ENCODE data around the gene IQSEC1.

Gene IQSEC1

DNA sequence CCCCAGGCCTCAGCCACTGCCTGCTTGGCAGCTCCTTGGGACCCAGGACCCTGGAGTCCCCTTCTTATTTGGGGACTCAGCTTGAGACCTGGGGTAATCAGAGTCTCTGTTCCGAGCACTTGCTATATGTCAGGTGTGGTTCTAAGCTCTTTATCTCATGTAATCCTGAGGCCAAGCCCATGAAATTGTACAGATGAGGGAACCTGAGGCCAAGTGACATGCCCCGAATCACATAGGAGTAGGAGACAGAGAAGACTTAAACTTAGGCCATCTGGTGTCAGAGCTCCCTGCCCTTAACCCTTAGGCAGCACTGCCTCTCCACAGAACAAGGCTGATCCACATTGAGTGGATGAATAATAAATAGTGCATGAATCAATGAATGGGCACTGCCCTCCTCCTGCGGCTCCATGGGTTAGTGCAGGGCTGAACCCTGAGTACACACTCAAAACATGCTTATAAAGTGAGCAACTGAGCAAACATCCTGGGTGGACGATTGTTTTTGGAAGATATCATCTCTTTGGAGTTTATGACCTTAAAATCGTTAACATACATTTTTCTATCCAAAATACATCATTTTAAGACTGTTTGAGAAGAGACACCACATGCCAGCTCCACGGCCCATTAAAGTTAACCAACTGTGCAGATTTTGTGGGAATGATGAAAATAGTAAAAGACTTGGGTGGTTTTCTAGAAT lies 33.2 kb upstream of the IQSEC1 start:
- no peaks in the 10 kb centered on the region for H3K36me3 ChIP-seq (ENCODE audit: control insufficient read depth, insufficient read depth, low read length)
- H3K4me3 ChIP-seq (ENCODE audit: extremely low read depth, insufficient read depth, low read length, poor library complexity, severe bottlenecking) = no peak overlapping the region
- no peaks in the 10 kb centered on the region for H3K9me3 ChIP-seq (ENCODE audit: control insufficient read depth, low read length)
- no peak overlapping the region for H3K27ac ChIP-seq (ENCODE audit: low read depth, low read length, severe bottlenecking)
- WGBS, 2 experiments (ENCODE audit: insufficient coverage in 2 of 2) = 100% methylated on average over 2 to 4 of the region's 6 CpGs
- peaks cover 13% of the 10 kb centered on the region for H3K4me1 ChIP-seq (ENCODE audit: control insufficient read depth, insufficient read depth, low read length, poor library complexity, severe bottlenecking)

DNA sequence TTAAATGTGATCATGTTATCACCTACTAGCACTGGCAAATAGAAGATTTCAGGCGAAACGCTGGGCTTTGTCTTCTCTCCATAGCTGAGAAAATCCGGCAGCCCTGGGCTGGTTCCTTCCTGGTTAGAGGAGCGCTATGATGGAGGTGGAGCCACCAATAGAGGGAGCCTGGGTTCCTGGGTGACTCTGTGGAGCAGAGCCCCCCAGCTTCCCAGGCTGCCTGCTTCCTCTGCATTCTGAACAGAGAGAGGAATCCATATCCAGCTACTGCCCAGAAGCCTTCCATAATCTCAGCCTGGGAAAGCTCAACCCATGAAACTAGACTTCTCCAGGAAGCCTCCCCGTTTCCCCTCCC lies 32.6 kb upstream of the IQSEC1 start:
- H3K4me3 ChIP-seq (ENCODE audit: extremely low read depth, insufficient read depth, low read length, poor library complexity, severe bottlenecking) = no peak overlapping the region
- WGBS, 2 experiments (ENCODE audit: insufficient coverage in 2 of 2) = 83 to 88% methylated on average over 4 to 5 of the region's 5 CpGs
- H3K36me3 ChIP-seq (ENCODE audit: control insufficient read depth, insufficient read depth, low read length) = no peaks in the 10 kb centered on the region
- peaks cover 7% of the 10 kb centered on the region for H3K4me1 ChIP-seq (ENCODE audit: control insufficient read depth, insufficient read depth, low read length, poor library complexity, severe bottlenecking)
- H3K27ac ChIP-seq (ENCODE audit: low read depth, low read length, severe bottlenecking) = no peak overlapping the region
- no peaks in the 10 kb centered on the region for H3K9me3 ChIP-seq (ENCODE audit: control insufficient read depth, low read length)

DNA sequence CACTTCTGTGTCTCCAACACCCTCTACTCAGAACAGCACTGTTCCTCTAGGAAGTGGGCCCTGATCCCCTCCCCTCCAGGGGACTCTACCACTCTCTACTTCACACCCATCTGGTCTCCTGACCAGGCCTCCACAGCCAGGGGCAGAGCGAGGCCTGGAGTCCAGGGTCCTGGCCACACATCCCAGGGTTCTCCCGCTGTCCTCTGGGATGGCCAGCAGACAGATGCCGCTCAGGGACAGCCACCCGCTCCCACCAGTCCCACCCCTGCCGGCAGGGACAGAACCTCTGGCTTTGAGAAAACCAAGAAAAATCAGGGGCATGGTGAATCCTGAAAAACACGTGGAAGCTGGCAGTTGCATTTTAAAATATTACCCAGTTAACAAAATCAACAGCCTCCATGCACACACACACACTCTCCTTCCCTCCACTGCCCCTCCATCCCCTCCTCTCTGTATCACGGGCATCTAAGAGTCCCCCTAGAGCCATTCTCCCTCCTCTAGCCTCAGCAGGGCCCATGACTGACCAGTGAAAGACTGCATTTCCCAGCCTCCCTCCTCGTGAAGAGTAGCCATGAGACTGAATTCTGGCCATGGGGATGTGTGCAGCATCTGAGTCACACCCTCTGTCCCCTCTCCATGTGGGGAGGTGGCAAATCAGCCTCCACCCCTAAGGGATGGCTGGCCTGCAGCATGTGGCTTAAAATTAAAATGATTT lies 32.1 kb upstream of the IQSEC1 start:
- Histone ChIP-seq H3K9me3 (ENCODE audit: control insufficient read depth, low read length) (no peaks in the 10 kb centered on the region), H3K27ac (ENCODE audit: low read depth, low read length, severe bottlenecking) (no peak overlapping the region), H3K4me3 (ENCODE audit: extremely low read depth, insufficient read depth, low read length, poor library complexity, severe bottlenecking) (no peak overlapping the region), H3K36me3 (ENCODE audit: control insufficient read depth, insufficient read depth, low read length) (no peaks in the 10 kb centered on the region), H3K4me1 (ENCODE audit: control insufficient read depth, insufficient read depth, low read length, poor library complexity, severe bottlenecking) (peaks cover 2% of the 10 kb centered on the region)
- WGBS, 2 experiments (ENCODE audit: insufficient coverage in 2 of 2) = 87 to 92% methylated on average over 6 to 8 of the region's 8 CpGs

DNA sequence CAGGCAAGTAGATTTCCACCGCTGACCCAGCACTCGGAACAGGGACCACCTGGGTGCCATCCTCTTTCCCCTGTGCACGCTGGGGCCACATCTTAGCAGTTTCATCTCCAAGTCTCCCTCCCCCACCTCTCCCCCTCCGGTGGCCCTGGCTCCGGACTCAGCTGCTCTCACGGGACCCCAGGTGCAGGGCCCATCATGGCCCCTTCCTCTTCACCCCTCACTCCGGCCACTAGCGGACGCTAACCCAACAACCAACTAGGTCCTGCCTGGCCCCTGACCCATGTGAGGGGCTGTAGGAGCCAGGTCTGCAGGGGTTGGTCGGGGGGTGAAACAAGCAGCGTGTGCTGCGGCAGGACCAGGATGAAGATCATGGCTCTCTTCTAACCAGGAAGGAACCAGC lies 31.3 kb upstream of the IQSEC1 start:
- WGBS, 2 experiments (ENCODE audit: insufficient coverage in 2 of 2) = 85 to 96% methylated on average over 9 of the region's 12 CpGs
- Histone ChIP-seq H3K36me3 (ENCODE audit: control insufficient read depth, insufficient read depth, low read length) (no peaks in the 10 kb centered on the region), H3K27ac (ENCODE audit: low read depth, low read length, severe bottlenecking) (no peak overlapping the region), H3K9me3 (ENCODE audit: control insufficient read depth, low read length) (no peaks in the 10 kb centered on the region), H3K4me1 (ENCODE audit: control insufficient read depth, insufficient read depth, low read length, poor library complexity, severe bottlenecking) (no peaks in the 10 kb centered on the region), H3K4me3 (ENCODE audit: extremely low read depth, insufficient read depth, low read length, poor library complexity, severe bottlenecking) (no peak overlapping the region)

DNA sequence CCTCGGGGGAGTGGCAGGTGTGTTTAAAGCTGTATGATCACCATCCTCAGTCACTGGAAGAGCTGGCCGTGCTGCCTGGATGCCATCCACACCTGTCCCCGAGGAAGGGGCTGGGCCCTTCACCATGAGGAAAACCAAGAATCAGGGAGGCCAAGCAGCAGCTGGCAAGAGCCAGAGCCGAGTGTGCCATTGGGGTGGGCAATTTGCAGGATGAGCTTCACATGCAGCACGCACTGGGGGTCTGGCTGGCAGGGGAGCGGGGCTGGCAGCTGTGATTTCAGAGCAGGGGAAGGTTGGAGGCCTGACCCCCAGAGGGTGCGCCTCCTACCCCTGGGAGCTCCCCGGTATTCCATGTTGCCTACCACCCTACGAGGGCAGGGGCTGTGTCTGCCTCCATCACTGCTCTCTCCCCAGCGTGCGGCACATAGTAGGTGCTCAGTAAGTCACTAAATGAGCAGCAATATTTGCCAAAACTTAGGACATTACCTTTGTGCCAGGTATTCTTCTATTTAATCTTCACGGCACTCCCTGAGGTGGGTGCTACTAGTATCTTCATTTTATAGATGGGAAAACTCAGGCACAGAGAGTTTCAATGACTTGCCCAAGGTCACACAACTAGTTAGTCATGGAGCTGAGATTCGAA lies 30.3 kb upstream of the IQSEC1 start:
- 93% methylated on average over 11 to 12 of the region's 13 CpGs for WGBS, 2 experiments (ENCODE audit: insufficient coverage in 2 of 2)
- no peak overlapping the region for H3K4me3 ChIP-seq (ENCODE audit: extremely low read depth, insufficient read depth, low read length, poor library complexity, severe bottlenecking)
- H3K27ac ChIP-seq (ENCODE audit: low read depth, low read length, severe bottlenecking) = no peak overlapping the region

DNA sequence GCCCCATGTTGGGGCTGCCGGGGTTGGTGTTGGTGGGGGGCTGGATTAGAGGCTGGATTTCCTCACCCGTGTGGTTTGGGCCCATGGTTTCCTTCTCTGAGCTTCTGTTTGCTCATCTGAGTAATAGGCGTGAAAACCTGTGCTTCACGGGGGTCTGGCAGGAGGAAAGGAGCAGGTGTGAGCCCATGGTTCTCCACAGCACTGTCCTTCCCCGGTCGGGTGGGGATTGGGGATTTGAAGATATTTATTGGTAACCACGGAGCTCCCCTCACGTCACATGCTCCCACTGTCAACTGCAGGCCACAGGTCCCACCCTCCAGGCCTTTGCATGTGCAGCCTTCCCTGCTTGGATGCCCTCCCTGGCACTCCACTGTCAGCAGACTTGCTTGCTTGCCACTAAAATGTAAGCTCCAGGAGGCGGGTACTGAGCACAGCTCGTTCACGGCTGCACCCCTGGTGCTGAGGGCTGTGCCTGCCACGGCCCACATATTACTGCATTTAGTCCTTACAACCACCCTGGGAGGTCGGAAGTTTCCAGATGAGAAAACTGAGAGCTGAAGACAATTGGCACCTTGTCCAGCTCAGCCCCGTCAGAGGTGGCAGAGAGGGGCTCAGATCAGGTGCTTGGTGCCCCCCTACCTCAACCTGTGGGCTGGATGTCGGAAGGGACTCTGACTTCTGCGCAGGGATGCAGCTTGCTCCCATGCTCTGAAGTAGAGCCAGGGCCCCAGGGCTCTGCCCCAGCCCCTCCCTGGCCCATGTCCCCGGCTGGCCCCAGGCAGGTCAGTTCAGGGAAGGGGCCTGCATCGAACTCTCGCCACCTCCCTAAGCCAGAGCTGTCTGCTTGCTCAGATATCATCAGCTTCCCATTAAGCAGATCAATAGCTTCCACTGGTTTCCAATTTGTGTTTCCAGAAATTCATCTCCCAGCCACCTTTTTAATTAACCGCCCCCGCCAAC lies 29.4 kb upstream of the IQSEC1 start:
- no peaks in the 10 kb centered on the region for H3K9me3 ChIP-seq (ENCODE audit: control insufficient read depth, low read length)
- H3K27ac ChIP-seq (ENCODE audit: low read depth, low read length, severe bottlenecking) = no peak overlapping the region
- no peaks in the 10 kb centered on the region for H3K36me3 ChIP-seq (ENCODE audit: control insufficient read depth, insufficient read depth, low read length)
- 91% methylated on average over 11 to 15 of the region's 21 CpGs for WGBS, 2 experiments (ENCODE audit: insufficient coverage in 2 of 2)
- H3K4me1 ChIP-seq (ENCODE audit: control insufficient read depth, insufficient read depth, low read length, poor library complexity, severe bottlenecking) = no peaks in the 10 kb centered on the region
- H3K4me3 ChIP-seq (ENCODE audit: extremely low read depth, insufficient read depth, low read length, poor library complexity, severe bottlenecking) = no peak overlapping the region

More for the DNA sequence above, 30.3 kb upstream of the IQSEC1 start:
- Histone ChIP-seq H3K9me3 (ENCODE audit: control insufficient read depth, low read length) (no peaks in the 10 kb centered on the region), H3K4me1 (ENCODE audit: control insufficient read depth, insufficient read depth, low read length, poor library complexity, severe bottlenecking) (no peaks in the 10 kb centered on the region), H3K36me3 (ENCODE audit: control insufficient read depth, insufficient read depth, low read length) (no peaks in the 10 kb centered on the region)

DNA sequence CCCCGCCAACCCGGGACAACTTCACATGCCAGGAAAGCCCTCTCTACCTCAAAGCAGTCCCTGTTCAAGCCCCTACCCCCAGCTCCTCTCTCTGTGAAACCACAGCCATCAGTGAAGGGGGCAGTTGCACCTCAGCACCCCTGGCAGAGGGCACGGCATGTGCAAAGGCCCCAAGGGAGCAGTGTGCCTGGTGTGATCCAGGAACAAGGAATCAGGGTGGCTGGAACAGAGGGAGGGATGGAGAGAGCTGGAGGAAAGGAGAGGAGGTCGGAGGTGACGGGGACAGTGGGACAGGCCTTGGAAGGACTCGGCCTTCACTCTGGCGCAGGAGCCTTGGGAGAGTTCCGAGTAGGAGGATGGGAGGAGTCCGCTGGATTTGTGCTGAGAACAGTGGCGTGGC lies 26.5 kb upstream of the IQSEC1 start:
- WGBS, 2 experiments (ENCODE audit: insufficient coverage in 2 of 2) = 87 to 97% methylated on average over 5 to 10 of the region's 10 CpGs
- Histone ChIP-seq H3K27ac (ENCODE audit: low read depth, low read length, severe bottlenecking) (no peak overlapping the region), H3K4me1 (ENCODE audit: control insufficient read depth, insufficient read depth, low read length, poor library complexity, severe bottlenecking) (no peaks in the 10 kb centered on the region), H3K4me3 (ENCODE audit: extremely low read depth, insufficient read depth, low read length, poor library complexity, severe bottlenecking) (no peak overlapping the region), H3K36me3 (ENCODE audit: control insufficient read depth, insufficient read depth, low read length) (no peaks in the 10 kb centered on the region), H3K9me3 (ENCODE audit: control insufficient read depth, low read length) (no peaks in the 10 kb centered on the region)

DNA sequence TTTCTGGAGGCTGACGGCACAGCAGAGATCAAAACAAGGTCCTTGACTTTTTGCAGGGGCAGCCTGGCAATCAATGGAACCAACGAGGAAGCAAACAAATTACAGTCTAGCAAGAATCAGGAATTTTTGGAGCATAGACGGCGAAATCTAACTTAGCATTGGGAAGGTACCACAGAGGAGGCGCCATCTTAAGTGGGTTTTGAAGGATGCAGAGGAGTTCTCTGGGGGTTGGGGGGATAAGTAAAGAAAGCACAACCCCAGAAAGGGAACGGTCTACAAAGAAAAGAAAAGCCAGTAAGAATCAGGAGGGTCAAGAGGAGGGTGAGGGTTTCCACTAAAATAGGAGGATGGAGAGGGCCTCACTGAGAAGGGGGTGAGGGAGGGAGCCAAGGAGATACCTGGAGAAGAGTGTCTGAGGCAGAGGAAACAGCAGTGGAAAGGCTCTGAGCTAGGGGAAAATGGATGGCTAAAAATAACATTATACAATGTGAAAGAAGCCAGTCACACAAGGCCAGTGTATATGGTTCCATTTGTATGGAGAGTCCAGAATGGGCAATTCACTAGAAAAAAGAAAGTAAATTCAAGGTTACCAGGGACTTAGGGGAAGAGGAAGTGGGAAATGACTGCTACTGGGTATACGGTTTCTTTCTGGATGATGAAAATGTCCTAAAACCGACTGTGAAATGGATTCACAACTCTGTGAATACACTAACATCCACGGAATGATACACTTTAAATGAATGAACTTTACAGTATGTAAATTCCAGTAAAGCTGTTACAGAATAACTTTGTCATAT lies 25.2 kb upstream of the IQSEC1 start:
- WGBS, 2 experiments (ENCODE audit: insufficient coverage in 2 of 2) = 95% methylated on average over 6 to 7 of the region's 9 CpGs
- Histone ChIP-seq H3K9me3 (ENCODE audit: control insufficient read depth, low read length) (no peaks in the 10 kb centered on the region), H3K4me1 (ENCODE audit: control insufficient read depth, insufficient read depth, low read length, poor library complexity, severe bottlenecking) (no peaks in the 10 kb centered on the region), H3K27ac (ENCODE audit: low read depth, low read length, severe bottlenecking) (no peak overlapping the region), H3K36me3 (ENCODE audit: control insufficient read depth, insufficient read depth, low read length) (no peaks in the 10 kb centered on the region), H3K4me3 (ENCODE audit: extremely low read depth, insufficient read depth, low read length, poor library complexity, severe bottlenecking) (no peak overlapping the region)

DNA sequence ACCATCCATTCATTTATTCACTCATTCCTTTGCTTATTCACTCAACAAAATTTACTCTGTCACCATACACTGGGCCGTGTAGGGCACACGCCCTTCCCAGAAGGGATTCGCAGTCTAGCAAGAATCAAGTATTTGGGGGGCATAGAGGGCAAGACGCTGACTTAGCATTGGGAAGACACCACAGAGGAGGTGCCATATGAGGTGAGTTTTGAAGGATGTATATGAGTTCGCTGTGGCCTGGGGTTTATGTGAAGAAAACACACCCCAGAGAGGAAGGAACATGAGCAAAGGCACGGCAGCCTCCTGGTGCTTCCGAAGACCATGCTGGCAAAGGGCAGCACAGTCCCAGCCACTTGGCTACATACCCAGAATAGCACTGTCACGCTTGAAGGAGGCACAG lies 23.1 kb upstream of the IQSEC1 start:
- Histone ChIP-seq H3K27ac (ENCODE audit: low read depth, low read length, severe bottlenecking) (no peak overlapping the region), H3K36me3 (ENCODE audit: control insufficient read depth, insufficient read depth, low read length) (no peaks in the 10 kb centered on the region), H3K4me3 (ENCODE audit: extremely low read depth, insufficient read depth, low read length, poor library complexity, severe bottlenecking) (no peak overlapping the region), H3K4me1 (ENCODE audit: control insufficient read depth, insufficient read depth, low read length, poor library complexity, severe bottlenecking) (no peaks in the 10 kb centered on the region), H3K9me3 (ENCODE audit: control insufficient read depth, low read length) (no peaks in the 10 kb centered on the region)
- 96 to 100% methylated on average over 7 of the region's 8 CpGs for WGBS, 2 experiments (ENCODE audit: insufficient coverage in 2 of 2)
